ENCODE measurements around the gene MGST2.

The MGST2 gene

GRCh38 chr4:139704915-139705485 lies 39.4 kb downstream of the MGST2 start:
- no peak for DNase-seq (ENCODE audit: low spot score)

GRCh38 chr4:139709660-139710059 lies 44.0 kb downstream of the MGST2 start:
- no peak for DNase-seq (ENCODE audit: low spot score)

GRCh38 chr4:139710073-139710472 lies 44.5 kb downstream of the MGST2 start:
- DNase-seq (ENCODE audit: low spot score), result no peak

GRCh38 chr4:139711461-139711860 lies 45.8 kb downstream of the MGST2 start:
- DNase-seq (ENCODE audit: low spot score), result no peak

GRCh38 chr4:139712882-139713281 lies 47.3 kb downstream of the MGST2 start:
- no peak for DNase-seq (ENCODE audit: low spot score)

- DNase-seq (ENCODE audit: low spot score), result no peak
These were observed 50.2 kb downstream of the MGST2 start for GRCh38 chr4:139715746-139716391.

- no peak for DNase-seq (ENCODE audit: low spot score)
These were observed 52.7 kb downstream of the MGST2 start for GRCh38 chr4:139718358-139718757.

GRCh38 chr4:139718833-139719232 lies 53.2 kb downstream of the MGST2 start:
- no peak for DNase-seq (ENCODE audit: low spot score)

- DNase-seq (ENCODE audit: low spot score), result no peak
These were observed 53.9 kb downstream of the MGST2 start for GRCh38 chr4:139719381-139720101.

GRCh38 chr4:139720806-139721205 lies 55.2 kb downstream of the MGST2 start:
- no peak for DNase-seq (ENCODE audit: low spot score)

- DNase-seq (ENCODE audit: low spot score), result no peak
These were observed 56.2 kb downstream of the MGST2 start for GRCh38 chr4:139721789-139722188.

- no peak for DNase-seq (ENCODE audit: low spot score)
These were observed 59.6 kb downstream of the MGST2 start for GRCh38 chr4:139725236-139725635.

GRCh38 chr4:139726615-139727014 lies 61.0 kb downstream of the MGST2 start:
- no peak for DNase-seq (ENCODE audit: low spot score)

- no peak for DNase-seq (ENCODE audit: low spot score)
These were observed 62.5 kb downstream of the MGST2 start for GRCh38 chr4:139728146-139728545.

- DNase-seq (ENCODE audit: low spot score), result no peak
These were observed 63.2 kb downstream of the MGST2 start for GRCh38 chr4:139728840-139729239.

- DNase-seq (ENCODE audit: low spot score), result no peak
These were observed 67.5 kb downstream of the MGST2 start for GRCh38 chr4:139732991-139733570.

GRCh38 chr4:139734201-139734874 lies 68.7 kb downstream of the MGST2 start:
- no peak for DNase-seq (ENCODE audit: low spot score)

- DNase-seq (ENCODE audit: low spot score), result no peak
These were observed 69.3 kb downstream of the MGST2 start for GRCh38 chr4:139734875-139735380.

- no peak for DNase-seq (ENCODE audit: low spot score)
These were observed 70.0 kb downstream of the MGST2 start for GRCh38 chr4:139735381-139736273.

GRCh38 chr4:139736274-139736660 lies 70.6 kb downstream of the MGST2 start:
- no peak for DNase-seq (ENCODE audit: low spot score)

- no peak for DNase-seq (ENCODE audit: low spot score)
These were observed 71.0 kb downstream of the MGST2 start for GRCh38 chr4:139736661-139737060.

Measured in hematopoietic multipotent progenitor cell treated with erythropoietin and hydrocortisone succinate and interleukin-3 and kit ligand, for 17 days (in vitro differentiated cells).